Right lobe of liver (tissue), 6 donors: ENCODE results near the gene CERCAM. TPM values are rescaled to one million over a fixed set of nuclear protein-coding genes. Genes with fewer than 3 reads are reported as not detected.
"Not testable (repeated sequence)": the region's sequence is repeated elsewhere in the genome, so short reads cannot be mapped to it uniquely, and the experiment has no call there.

Experiments
- ATAC-seq, 4 donors: fragments of 200-7000 bp; cut with Tn5 transposase; one replicate each; pipeline ENCODE4 v1.9.1; 2020; ENCODE audit warnings: mild to moderate bottlenecking in 4 of 4, moderate library complexity in 4 of 4
- DNase-seq, 3 donors: peaks; one replicate each; pipeline ENCODE4 v3.0.0-alpha.2; 2020
- H3K27ac ChIP-seq, 3 donors: fragments of 200-600 bp; one replicate each; pipeline ENCODE4 v1.8.0; 2022
- H3K27me3 ChIP-seq, 2 donors: fragments of 200-600 bp; one replicate each; pipeline ENCODE4 v1.8.0; 2022
- H3K36me3 ChIP-seq, 4 donors: fragments of 200-600 bp; sonication (generic) in 1 of 4; one replicate each; pipeline versions ENCODE4 v1.5.1 to v1.8.0; 2017 to 2022; ENCODE audit warnings: control low read depth in 1 of 4
- H3K4me1 ChIP-seq, 4 donors: fragments of 200-600 bp; sonication (generic) in 1 of 4; one replicate each; pipeline versions ENCODE4 v1.5.1 to v1.8.0; 2017 to 2022; ENCODE audit warnings: control low read depth in 1 of 4
- H3K4me3 ChIP-seq, 3 donors: fragments of 200-600 bp; one replicate each; pipeline ENCODE4 v1.8.0; 2022
- H3K9me3 ChIP-seq, 4 donors: fragments of 200-600 bp; sonication (generic) in 1 of 4; one replicate each; pipeline versions ENCODE4 v1.5.1 to v1.8.0; 2017 to 2022; ENCODE audit warnings: control low read depth in 1 of 4
- POLR2A ChIP-seq: fragments of 450-650 bp; IDR thresholded peaks from one replicate; pipeline ENCODE4 v1.6.1; 2017; ENCODE audit warnings: antibody characterized with exemption, mild to moderate bottlenecking
- WGBS: methylation state at CpG from one replicate; pipeline ENCODE4 v1.1.6; 2018; ENCODE audit warnings: low coverage, low lambda C conversion rate; ENCODE audit not compliant: insufficient coverage; ENCODE audit errors: missing lambda C conversion rate; 5-methylcytosine and 5-hydroxymethylcytosine counted together
- intact Hi-C, 2 donors: fragments of 100-400 bp; cut with DNase I; formaldehyde crosslinking; loops; one replicate each; pipeline versions ENCODE4 v1.11.2 to v1.14.1; 2022
- total RNA-seq, 6 experiments: library from RNA; depleted of rRNA in 2 of 6; stranded (reverse); fragments of >200 nt in 2 of 6; fragmentation: NEBNext Ultra II Directional in 3 of 6; extraction: Animal tissue kit (Norgen Biotek cat#: 25700) in 3 of 6; gene quantifications; one replicate each; pipeline versions ENCODE4 v1.1.0 to v1.2.4, GENCODE V29; 2016 to 2023
- TF ChIP-seq, protein P1 (sequence below), 4 donors: fragments of 200-600 bp in 3 of 4; fragments of 450-650 bp in 1 of 4; IDR thresholded peaks; one replicate each; pipeline versions ENCODE4 v1.5.1 to v1.8.0; 2016 to 2022; ENCODE audit warnings: antibody characterized with exemption in 4 of 4, mild to moderate bottlenecking in 2 of 4
- donor health status: DM: no; HTN: yes; CAD: no.
- donor health status: DM: no; HTN: no; CAD: no.
- donor health status: DM: no; HTN: no; CAD: no.
- donor health status: DM: no; HTN: yes; CAD: no.
- donor health status: DM: no; HTN: yes; CAD: no.

Gene CERCAM
- total RNA-seq, 6 experiments from 2014 or later = 1.3 to 3.1 (median 2.2) TPM

DNA sequence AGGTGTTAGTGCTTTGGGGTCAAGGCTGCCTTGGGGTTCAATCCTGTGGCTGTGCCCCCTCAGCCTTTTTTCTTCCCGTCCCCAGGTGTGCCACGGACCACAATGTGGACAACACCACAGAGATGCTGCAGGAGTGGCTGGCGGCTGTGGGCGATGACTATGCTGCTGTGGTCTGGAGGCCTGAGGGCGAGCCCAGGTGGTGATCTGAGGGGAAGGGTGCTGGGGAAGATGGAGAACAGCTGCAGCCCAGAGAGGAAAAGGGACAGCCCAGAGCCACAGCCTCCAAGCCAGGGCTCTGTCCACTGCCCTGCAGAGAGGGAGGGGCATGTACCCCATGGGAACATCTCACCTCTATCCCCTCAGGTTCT is 2.1 kb downstream of the CERCAM start:
- H3K9me3 ChIP-seq = no peaks in the 10 kb centered on the region
- H3K27ac ChIP-seq = no peak overlapping the region
- H3K4me3 ChIP-seq = no peak overlapping the region
- H3K27me3 ChIP-seq = no peaks in the 10 kb centered on the region
- intact Hi-C loops = no loop called here
- no peak for DNase-seq
- 73% methylated on average over 2 of the region's 5 CpGs for WGBS
- peaks cover 0 to 11% (median 0%) of the 10 kb centered on the region in 4 donors for H3K4me1 ChIP-seq
- TF ChIP-seq POLR2A = no peak
- TF ChIP-seq, protein P1, sequence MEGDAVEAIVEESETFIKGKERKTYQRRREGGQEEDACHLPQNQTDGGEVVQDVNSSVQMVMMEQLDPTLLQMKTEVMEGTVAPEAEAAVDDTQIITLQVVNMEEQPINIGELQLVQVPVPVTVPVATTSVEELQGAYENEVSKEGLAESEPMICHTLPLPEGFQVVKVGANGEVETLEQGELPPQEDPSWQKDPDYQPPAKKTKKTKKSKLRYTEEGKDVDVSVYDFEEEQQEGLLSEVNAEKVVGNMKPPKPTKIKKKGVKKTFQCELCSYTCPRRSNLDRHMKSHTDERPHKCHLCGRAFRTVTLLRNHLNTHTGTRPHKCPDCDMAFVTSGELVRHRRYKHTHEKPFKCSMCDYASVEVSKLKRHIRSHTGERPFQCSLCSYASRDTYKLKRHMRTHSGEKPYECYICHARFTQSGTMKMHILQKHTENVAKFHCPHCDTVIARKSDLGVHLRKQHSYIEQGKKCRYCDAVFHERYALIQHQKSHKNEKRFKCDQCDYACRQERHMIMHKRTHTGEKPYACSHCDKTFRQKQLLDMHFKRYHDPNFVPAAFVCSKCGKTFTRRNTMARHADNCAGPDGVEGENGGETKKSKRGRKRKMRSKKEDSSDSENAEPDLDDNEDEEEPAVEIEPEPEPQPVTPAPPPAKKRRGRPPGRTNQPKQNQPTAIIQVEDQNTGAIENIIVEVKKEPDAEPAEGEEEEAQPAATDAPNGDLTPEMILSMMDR (IDR thresholded peaks at IDR 0.05) = no peak
- H3K36me3 ChIP-seq = no peaks in the 10 kb centered on the region
- no peak for ATAC-seq

DNA sequence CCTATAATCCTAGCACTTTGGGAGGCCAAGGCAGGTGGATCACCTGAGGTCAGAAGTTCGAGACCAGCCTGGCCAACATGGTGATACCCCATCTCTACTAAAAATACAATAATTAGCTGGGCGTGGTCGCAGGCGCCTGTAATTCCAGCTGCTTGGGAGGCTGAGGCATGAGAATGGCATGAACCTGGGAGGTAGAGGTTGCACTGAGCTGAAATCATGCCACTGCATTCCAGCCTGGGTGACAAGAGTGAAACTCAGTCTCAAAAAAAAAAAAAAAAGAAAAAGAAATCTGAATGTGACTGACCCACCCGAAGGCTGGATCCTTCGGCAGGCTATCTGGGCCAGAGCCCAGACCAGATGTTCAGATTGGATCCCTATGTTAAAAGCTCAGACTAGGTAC is 2.7 kb downstream of the CERCAM start:
- H3K4me1 ChIP-seq = peaks cover 0 to 11% (median 0%) of the 10 kb centered on the region in 4 donors

DNA sequence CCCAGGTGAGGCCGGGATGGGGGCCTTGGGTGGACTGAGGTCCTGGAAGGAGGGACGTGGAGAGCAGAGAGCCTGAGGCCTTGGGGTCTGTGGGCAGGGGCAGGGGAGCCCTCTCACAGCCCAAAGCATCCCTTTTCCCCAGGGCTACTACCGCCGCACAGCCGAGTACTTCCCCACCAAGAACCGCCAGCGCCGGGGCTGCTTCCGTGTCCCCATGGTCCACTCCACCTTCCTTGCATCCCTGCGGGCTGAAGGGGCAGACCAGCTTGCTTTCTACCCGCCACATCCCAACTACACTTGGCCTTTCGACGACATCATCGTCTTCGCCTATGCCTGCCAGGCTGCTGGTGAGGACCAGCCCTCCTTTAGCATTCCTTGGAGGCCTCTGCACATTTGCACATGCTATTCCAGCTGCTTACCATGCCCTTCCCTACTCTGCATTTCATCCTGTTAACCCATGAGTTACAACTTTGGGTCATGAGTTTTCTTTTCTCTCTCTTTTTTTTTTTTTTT is 3.7 kb downstream of the CERCAM start:
- intact Hi-C loops = no loop called here
- H3K27me3 ChIP-seq = no peaks in the 10 kb centered on the region
- no peak overlapping the region for H3K4me3 ChIP-seq
- peaks cover 0 to 8% (median 0%) of the 10 kb centered on the region in 4 donors for H3K4me1 ChIP-seq
- 60% methylated on average over 1 of the region's 15 CpGs for whole genome bisulfite sequencing
- H3K36me3 ChIP-seq = no peaks in the 10 kb centered on the region
- TF ChIP-seq, protein P1 (IDR thresholded peaks at IDR 0.05) = no peak
- TF ChIP-seq POLR2A = no peak
- ATAC-seq (no peak), DNase-seq (no peak)
- H3K9me3 ChIP-seq = no peaks in the 10 kb centered on the region
- no peak overlapping the region for H3K27ac ChIP-seq

More for the DNA sequence above, 2.7 kb downstream of the CERCAM start:
- H3K36me3 ChIP-seq, DNase-seq, H3K27me3 ChIP-seq, H3K9me3 ChIP-seq, intact Hi-C loops, ATAC-seq, H3K27ac ChIP-seq, H3K4me3 ChIP-seq: not testable (repeated sequence)
- WGBS = 59% methylated on average over 5 of the region's 6 CpGs

DNA sequence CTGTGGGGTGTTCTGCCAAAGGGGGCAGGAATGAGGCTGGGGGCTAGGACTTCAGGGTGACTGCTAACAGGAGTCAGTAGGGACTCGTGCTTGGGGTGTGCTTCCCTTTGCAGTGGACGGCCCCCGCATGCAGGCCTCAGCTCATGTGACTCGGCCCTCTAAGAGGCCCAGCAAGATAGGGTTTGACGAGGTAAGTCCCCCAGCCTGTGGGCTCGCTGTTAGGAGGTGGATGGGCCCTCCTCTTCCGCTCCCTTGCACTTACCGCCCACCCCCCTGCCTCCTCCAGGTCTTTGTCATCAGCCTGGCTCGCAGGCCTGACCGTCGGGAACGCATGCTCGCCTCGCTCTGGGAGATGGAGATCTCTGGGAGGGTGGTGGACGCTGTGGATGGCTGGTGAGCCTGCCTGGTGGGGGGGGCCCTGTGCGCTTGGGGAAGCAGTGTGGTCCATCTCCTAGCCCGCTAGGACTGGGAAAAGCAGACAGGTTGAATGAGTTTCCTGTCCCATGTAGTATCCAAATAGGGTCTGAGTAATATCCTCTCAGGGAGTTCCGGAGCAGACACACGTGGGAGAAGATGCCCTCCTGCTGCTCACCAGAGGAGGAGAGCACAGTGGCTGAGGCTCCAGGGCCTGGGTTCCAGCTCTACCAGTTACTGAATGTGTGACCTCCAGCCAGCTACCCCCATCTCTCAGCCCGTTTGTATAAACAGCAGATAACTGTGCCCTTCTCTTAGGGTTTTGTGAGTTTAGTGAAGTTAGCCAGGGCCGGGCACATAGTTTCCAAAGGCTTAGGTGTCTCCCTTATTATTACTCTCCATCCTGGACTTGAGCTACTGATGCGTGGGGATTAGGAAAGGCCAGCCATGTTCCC is 8.2 kb downstream of the CERCAM start:
- no peak overlapping the region for H3K4me3 ChIP-seq
- intact Hi-C loops = no loop called here
- 82% methylated on average over 10 of the region's 22 CpGs for WGBS
- no peaks in the 10 kb centered on the region for H3K36me3 ChIP-seq
- H3K4me1 ChIP-seq = no peaks in the 10 kb centered on the region
- ATAC-seq (no peak), DNase-seq (no peak)
- TF ChIP-seq, protein P1 (IDR thresholded peaks at IDR 0.05) = no peak
- no peak for TF ChIP-seq POLR2A
- no peaks in the 10 kb centered on the region for H3K27me3 ChIP-seq
- no peak overlapping the region for H3K27ac ChIP-seq
- no peaks in the 10 kb centered on the region for H3K9me3 ChIP-seq

DNA sequence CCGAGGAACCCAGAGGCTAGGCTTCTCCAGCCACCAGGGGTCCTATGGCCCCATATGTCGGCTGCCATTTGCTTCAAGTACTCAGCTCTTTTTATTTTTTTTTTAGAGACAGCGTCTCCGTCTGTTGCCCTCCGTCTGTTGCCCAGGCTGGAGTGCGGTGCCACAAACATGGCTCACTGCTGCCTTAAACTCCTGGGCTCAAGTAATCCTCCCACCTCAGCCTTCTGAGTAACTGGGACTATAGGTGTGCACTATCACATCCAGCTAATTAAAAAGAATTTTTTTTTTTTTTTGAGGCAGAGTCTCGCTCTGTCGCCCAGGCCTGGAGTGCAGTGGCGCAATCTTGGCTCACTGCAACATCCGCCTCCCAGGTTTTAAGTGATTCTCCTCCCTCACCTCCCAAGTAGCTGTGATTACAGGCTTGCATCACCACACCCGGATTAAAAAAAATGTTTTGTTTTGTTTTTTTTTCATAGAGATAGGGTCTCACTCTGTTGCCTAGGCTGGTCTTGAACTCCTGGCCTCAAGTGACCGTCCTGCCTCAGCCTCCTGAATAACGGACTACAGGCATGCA is 8.9 kb downstream of the CERCAM start:
- 85% methylated on average over 12 of the region's 13 CpGs for WGBS
- intact Hi-C loops = loop anchor here in 1 of 2 donors (10.0 kb wide), 1 partner anchor 205 kb away; no protein-coding TSS in a partner anchor
- H3K27me3 ChIP-seq = no peaks in the 10 kb centered on the region
- H3K27ac ChIP-seq = no peak overlapping the region
- H3K4me1 ChIP-seq = no peaks in the 10 kb centered on the region
- DNase-seq (no peak), ATAC-seq (no peak)
- no peaks in the 10 kb centered on the region for H3K9me3 ChIP-seq
- H3K4me3 ChIP-seq = no peak overlapping the region
- H3K36me3 ChIP-seq = no peaks in the 10 kb centered on the region
- TF ChIP-seq, protein P1 (IDR thresholded peaks at IDR 0.05) = no peak
- no peak for TF ChIP-seq POLR2A
